ENCODE measurements around the gene PRKD3. TPM values are rescaled to one million over a fixed set of nuclear protein-coding genes. Genes with fewer than 3 reads are reported as not detected.

The PRKD3 gene
- total RNA-seq, 1 experiment from 2014 or later: 40.2 TPM

GRCh38 chr2:37354531-37354930 is 29.9 kb upstream of the PRKD3 start:
- BruUV-seq (replicated peaks): no TSS peak

GRCh38 chr2:37350034-37350433 is 25.4 kb upstream of the PRKD3 start:
- ChIA-PET CTCF (interaction anchor here (0.6 kb wide), 1 partner anchor 1917 kb away, joined by 3 read pairs; no protein-coding TSS in a partner anchor), POLR2A (no interaction called here)
- Histone ChIP-seq H3K36me3 (ENCODE audit: control insufficient read depth, insufficient read depth, low read length) (no peaks in the 10 kb centered on the region), H3K4me3 (ENCODE audit: low read depth, low read length) (no peak overlapping the region), H3K9me3 (no peaks in the 10 kb centered on the region), H3K4me1 (peaks cover 17% of the 10 kb centered on the region), H3K27me3 (replicated peaks; ENCODE audit: control insufficient read depth, insufficient read depth, low read length) (no peaks in the 10 kb centered on the region)
- Mint-ChIP-seq H3K4me3 (ENCODE audit: unreplicated experiment) (no peak overlapping the region), H3K27ac (ENCODE audit: unreplicated experiment) (no peak overlapping the region), H3K9me3 (ENCODE audit: unreplicated experiment) (no peaks in the 10 kb centered on the region), H3K4me1 (ENCODE audit: low read depth, unreplicated experiment) (peaks cover 8% of the 10 kb centered on the region), H3K36me3 (ENCODE audit: insufficient read depth, unreplicated experiment) (no peaks in the 10 kb centered on the region), H3K27me3 (ENCODE audit: insufficient read depth, unreplicated experiment) (no peaks in the 10 kb centered on the region)
- no peak for DNase-seq
- intact Hi-C loops (cut with micrococcal nuclease; ENCODE audit: unreplicated experiment): no loop called here
- no TSS peak for BruUV-seq (replicated peaks)
- TF ChIP-seq CTCF (IDR thresholded peaks at IDR 0.05; ENCODE audit: insufficient read depth in 1 of 2, low read depth in 1 of 2, low read length in 1 of 2, severe bottlenecking in 1 of 2, unreplicated experiment in 1 of 2): no peak

More at GRCh38 chr2:37354531-37354930, 29.9 kb upstream of the PRKD3 start:
- Histone ChIP-seq H3K27me3 (replicated peaks; ENCODE audit: control insufficient read depth, insufficient read depth, low read length) (no peaks in the 10 kb centered on the region), H3K4me3 (ENCODE audit: low read depth, low read length) (no peak overlapping the region), H3K36me3 (ENCODE audit: control insufficient read depth, insufficient read depth, low read length) (no peaks in the 10 kb centered on the region), H3K4me1 (peaks cover 17% of the 10 kb centered on the region), H3K9me3 (no peaks in the 10 kb centered on the region)
- Mint-ChIP-seq H3K36me3 (ENCODE audit: insufficient read depth, unreplicated experiment) (no peaks in the 10 kb centered on the region), H3K27ac (ENCODE audit: unreplicated experiment) (no peak overlapping the region), H3K9me3 (ENCODE audit: unreplicated experiment) (no peaks in the 10 kb centered on the region), H3K4me3 (ENCODE audit: unreplicated experiment) (no peak overlapping the region), H3K4me1 (ENCODE audit: low read depth, unreplicated experiment) (peaks cover 8% of the 10 kb centered on the region), H3K27me3 (ENCODE audit: insufficient read depth, unreplicated experiment) (no peaks in the 10 kb centered on the region)
- ChIA-PET CTCF (no interaction called here), POLR2A (no interaction called here)
- intact Hi-C loops (cut with micrococcal nuclease; ENCODE audit: unreplicated experiment): no loop called here
- DNase-seq: no peak
- no peak for TF ChIP-seq CTCF (IDR thresholded peaks at IDR 0.05; ENCODE audit: insufficient read depth in 1 of 2, low read depth in 1 of 2, low read length in 1 of 2, severe bottlenecking in 1 of 2, unreplicated experiment in 1 of 2)

GRCh38 chr2:37349231-37349860 is 24.7 kb upstream of the PRKD3 start:
- ChIA-PET CTCF (interaction anchor here (0.5 kb wide), 1 partner anchor 179 kb away, joined by 7 read pairs; no protein-coding TSS in a partner anchor), POLR2A (no interaction called here)
- H3K4me1 Mint-ChIP-seq (ENCODE audit: low read depth, unreplicated experiment): peaks cover 10% of the 10 kb centered on the region
- H3K27me3 Mint-ChIP-seq (ENCODE audit: insufficient read depth, unreplicated experiment): no peaks in the 10 kb centered on the region
- no peak for TF ChIP-seq CTCF (IDR thresholded peaks at IDR 0.05; ENCODE audit: insufficient read depth in 1 of 2, low read depth in 1 of 2, low read length in 1 of 2, severe bottlenecking in 1 of 2, unreplicated experiment in 1 of 2)
- H3K27me3 ChIP-seq (replicated peaks; ENCODE audit: control insufficient read depth, insufficient read depth, low read length): no peaks in the 10 kb centered on the region
- no peaks in the 10 kb centered on the region for H3K36me3 ChIP-seq (ENCODE audit: control insufficient read depth, insufficient read depth, low read length)
- peaks cover 18% of the 10 kb centered on the region for H3K4me1 ChIP-seq
- H3K9me3 ChIP-seq: no peaks in the 10 kb centered on the region
- H3K27ac Mint-ChIP-seq (ENCODE audit: unreplicated experiment): no peak overlapping the region
- H3K9me3 Mint-ChIP-seq (ENCODE audit: unreplicated experiment): no peaks in the 10 kb centered on the region
- no peaks in the 10 kb centered on the region for H3K36me3 Mint-ChIP-seq (ENCODE audit: insufficient read depth, unreplicated experiment)
- H3K4me3 Mint-ChIP-seq (ENCODE audit: unreplicated experiment): no peak overlapping the region
- DNase-seq: no peak
- H3K4me3 ChIP-seq (ENCODE audit: low read depth, low read length): no peak overlapping the region
- BruUV-seq (replicated peaks): no TSS peak
- intact Hi-C loops (cut with micrococcal nuclease; ENCODE audit: unreplicated experiment): no loop called here

Measured in Caco-2 (cell line).